GM12865 (cell line): Measurements from ENCODE around the gene STPG4.

Experiments
- DNase-seq: peaks from one replicate; pipeline ENCODE4 v3.0.0; 2010; ENCODE audit warnings: low read depth
- H3K4me3 ChIP-seq: 2 replicates; pipeline ENCODE4 v1.5.1; 2011; ENCODE audit warnings: mild to moderate bottlenecking, low read depth, low read length, control low read depth
- TF ChIP-seq, protein P1 (sequence below): IDR thresholded peaks from 2 replicates; pipeline ENCODE4 v1.5.1; 2011; ENCODE audit warnings: low read length, control low read depth, low read depth, inconsistent platforms; ENCODE audit not compliant: insufficient read depth; ENCODE audit errors: missing control alignments

The STPG4 gene

DNA sequence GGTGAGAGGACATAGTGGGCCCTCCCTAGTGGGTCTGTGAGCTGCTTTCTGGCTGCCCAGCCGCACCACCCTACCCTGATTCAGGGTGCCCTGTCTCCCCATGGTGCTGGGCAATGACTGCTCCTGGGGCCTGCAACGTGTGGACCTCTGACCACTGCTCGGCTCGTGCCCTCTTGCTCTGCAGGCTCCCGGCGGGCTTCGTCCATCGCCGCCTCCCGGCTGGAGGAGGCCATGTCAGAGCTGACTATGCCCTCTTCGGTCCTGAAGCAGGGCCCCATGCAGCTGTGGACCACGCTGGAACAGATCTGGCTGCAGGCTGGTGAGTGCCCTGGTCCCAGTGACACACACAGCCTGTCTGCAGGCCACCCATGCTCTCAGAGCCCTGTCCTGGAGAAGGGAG, 103.5 kb downstream of the STPG4 start:
- DNase-seq: no peak
- no peak overlapping the region for H3K4me3 ChIP-seq
- TF ChIP-seq, protein P1, sequence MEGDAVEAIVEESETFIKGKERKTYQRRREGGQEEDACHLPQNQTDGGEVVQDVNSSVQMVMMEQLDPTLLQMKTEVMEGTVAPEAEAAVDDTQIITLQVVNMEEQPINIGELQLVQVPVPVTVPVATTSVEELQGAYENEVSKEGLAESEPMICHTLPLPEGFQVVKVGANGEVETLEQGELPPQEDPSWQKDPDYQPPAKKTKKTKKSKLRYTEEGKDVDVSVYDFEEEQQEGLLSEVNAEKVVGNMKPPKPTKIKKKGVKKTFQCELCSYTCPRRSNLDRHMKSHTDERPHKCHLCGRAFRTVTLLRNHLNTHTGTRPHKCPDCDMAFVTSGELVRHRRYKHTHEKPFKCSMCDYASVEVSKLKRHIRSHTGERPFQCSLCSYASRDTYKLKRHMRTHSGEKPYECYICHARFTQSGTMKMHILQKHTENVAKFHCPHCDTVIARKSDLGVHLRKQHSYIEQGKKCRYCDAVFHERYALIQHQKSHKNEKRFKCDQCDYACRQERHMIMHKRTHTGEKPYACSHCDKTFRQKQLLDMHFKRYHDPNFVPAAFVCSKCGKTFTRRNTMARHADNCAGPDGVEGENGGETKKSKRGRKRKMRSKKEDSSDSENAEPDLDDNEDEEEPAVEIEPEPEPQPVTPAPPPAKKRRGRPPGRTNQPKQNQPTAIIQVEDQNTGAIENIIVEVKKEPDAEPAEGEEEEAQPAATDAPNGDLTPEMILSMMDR: no peak

GRCh38 chr2:47050762-47051161, 104.3 kb downstream of the STPG4 start:
- H3K4me3 ChIP-seq: no peak overlapping the region
- DNase-seq: no peak
- TF ChIP-seq, protein P1: no peak

GRCh38 chr2:47050021-47050760, 104.9 kb downstream of the STPG4 start:
- TF ChIP-seq, protein P1: no peak
- no peak overlapping the region for H3K4me3 ChIP-seq
- DNase-seq: no peak

- H3K4me3 ChIP-seq: no peak overlapping the region
- DNase-seq: no peak
- TF ChIP-seq, protein P1: no peak
These were observed 105.6 kb downstream of the STPG4 start for GRCh38 chr2:47049502-47049901.

GRCh38 chr2:47048801-47049480, 106.2 kb downstream of the STPG4 start:
- TF ChIP-seq, protein P1: no peak
- no peak overlapping the region for H3K4me3 ChIP-seq
- no peak for DNase-seq

DNA sequence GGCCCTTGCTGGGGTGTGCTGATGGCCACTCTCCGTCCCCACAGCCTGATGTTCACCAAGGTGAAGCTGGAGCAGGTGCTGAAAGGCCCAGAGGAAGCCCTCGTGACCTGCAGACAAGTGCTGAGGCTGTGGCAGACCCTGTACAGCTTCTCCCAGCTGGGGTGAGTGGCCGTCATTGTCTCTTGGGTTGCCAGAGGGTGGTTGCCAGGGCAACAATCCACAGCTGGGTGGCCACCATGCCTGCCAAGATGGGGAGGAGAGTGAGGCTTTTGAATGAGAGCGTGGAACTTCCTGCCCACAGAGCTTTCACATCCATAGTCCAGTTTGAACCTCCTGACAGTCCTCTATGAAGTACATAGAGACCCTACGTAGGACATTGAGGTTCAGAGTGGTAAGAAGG, 108.8 kb downstream of the STPG4 start:
- DNase-seq: no peak
- TF ChIP-seq, protein P1: no peak
- H3K4me3 ChIP-seq: no peak overlapping the region
